Testis (tissue), 3 donors: Measurements from ENCODE around the gene ACSF2. TPM values are rescaled to one million over a fixed set of nuclear protein-coding genes. Genes with fewer than 3 reads are reported as not detected.

Experiments
- DNase-seq: peaks from one replicate; pipeline ENCODE4 v3.0.0-alpha.2; 2019
- H3K27ac ChIP-seq, 2 donors: fragments of 200-600 bp; sonication (generic); one replicate each; pipeline ENCODE4 v1.5.1; 2019
- H3K27me3 ChIP-seq: fragments of 200-600 bp; sonication (generic); one replicate; pipeline ENCODE4 v1.5.1; 2019
- H3K36me3 ChIP-seq: fragments of 200-600 bp; sonication (generic); one replicate; pipeline ENCODE4 v1.5.1; 2017; ENCODE audit warnings: low read depth; ENCODE audit errors: missing control alignments
- H3K4me1 ChIP-seq: fragments of 200-600 bp; sonication (generic); one replicate; pipeline ENCODE4 v1.5.1; 2019
- H3K4me3 ChIP-seq, 2 donors: fragments of 200-600 bp; sonication (generic); one replicate each; pipeline ENCODE4 v1.5.1; 2017 to 2019
- H3K9me3 ChIP-seq: fragments of 200-600 bp; sonication (generic); one replicate; pipeline ENCODE4 v1.5.1; 2017
- POLR2A ChIP-seq: fragments of 450-650 bp; IDR thresholded peaks from one replicate; pipeline ENCODE4 v1.6.1; 2017; ENCODE audit warnings: antibody characterized with exemption, mild to moderate bottlenecking, moderate library complexity
- WGBS, 2 donors: methylation state at CpG; one replicate each; pipeline ENCODE4 v1.1.5; 2018; 5-methylcytosine and 5-hydroxymethylcytosine counted together
- intact Hi-C: fragments of 100-400 bp; cut with DNase I; formaldehyde crosslinking; loops from one replicate; pipeline ENCODE4 v1.15.1; 2023; ENCODE audit warnings: low total_unique reads
- polyA plus RNA-seq: library from polyadenylated mRNA; stranded (reverse); fragments of 350-450 nt; fragmentation: Illumina TruSeq; extraction: RNeasy Lipid Tissue Mini Kit (QIAGEN cat#74804); gene quantifications from one replicate; pipeline ENCODE4 v1.2.3, GENCODE V29; 2014; ENCODE audit warnings: low read depth, low replicate concordance; ENCODE audit not compliant: insufficient read depth
- total RNA-seq, 2 donors: library from RNA; depleted of rRNA; stranded (reverse); fragments of >200 nt; gene quantifications; one replicate each; pipeline ENCODE4 v1.2.3, GENCODE V29; 2016
- TF ChIP-seq, protein P1 (sequence below), 3 experiments: fragments of 450-650 bp in 2 of 3; fragments of 200-600 bp in 1 of 3; sonication (generic) in 1 of 3; IDR thresholded peaks; one replicate each; pipeline ENCODE4 v1.5.1; 2016 to 2019; ENCODE audit warnings: antibody characterized with exemption in 3 of 3, mild to moderate bottlenecking in 2 of 3, moderate library complexity in 1 of 3

ACSF2 gene
- total and polyA plus RNA-seq, 3 donors from 2014 or later = 37.7 to 60.1 (median 39.4) TPM

GRCh38 chr17:50488880-50489279 lies 62.9 kb downstream of the ACSF2 start:
- DNase-seq = no peak
- Histone ChIP-seq H3K4me1 (no peaks in the 10 kb centered on the region), H3K4me3 (no peak overlapping the region), H3K9me3 (no peaks in the 10 kb centered on the region), H3K27me3 (no peaks in the 10 kb centered on the region), H3K36me3 (no peaks in the 10 kb centered on the region), H3K27ac (no peak overlapping the region)
- TF ChIP-seq, protein P1, sequence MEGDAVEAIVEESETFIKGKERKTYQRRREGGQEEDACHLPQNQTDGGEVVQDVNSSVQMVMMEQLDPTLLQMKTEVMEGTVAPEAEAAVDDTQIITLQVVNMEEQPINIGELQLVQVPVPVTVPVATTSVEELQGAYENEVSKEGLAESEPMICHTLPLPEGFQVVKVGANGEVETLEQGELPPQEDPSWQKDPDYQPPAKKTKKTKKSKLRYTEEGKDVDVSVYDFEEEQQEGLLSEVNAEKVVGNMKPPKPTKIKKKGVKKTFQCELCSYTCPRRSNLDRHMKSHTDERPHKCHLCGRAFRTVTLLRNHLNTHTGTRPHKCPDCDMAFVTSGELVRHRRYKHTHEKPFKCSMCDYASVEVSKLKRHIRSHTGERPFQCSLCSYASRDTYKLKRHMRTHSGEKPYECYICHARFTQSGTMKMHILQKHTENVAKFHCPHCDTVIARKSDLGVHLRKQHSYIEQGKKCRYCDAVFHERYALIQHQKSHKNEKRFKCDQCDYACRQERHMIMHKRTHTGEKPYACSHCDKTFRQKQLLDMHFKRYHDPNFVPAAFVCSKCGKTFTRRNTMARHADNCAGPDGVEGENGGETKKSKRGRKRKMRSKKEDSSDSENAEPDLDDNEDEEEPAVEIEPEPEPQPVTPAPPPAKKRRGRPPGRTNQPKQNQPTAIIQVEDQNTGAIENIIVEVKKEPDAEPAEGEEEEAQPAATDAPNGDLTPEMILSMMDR (IDR thresholded peaks at IDR 0.05) = no peak
- no peak for TF ChIP-seq POLR2A
- intact Hi-C loops = loop anchor here (10.0 kb wide), 1 partner anchor 136 kb away; no protein-coding TSS in a partner anchor
- WGBS, 2 donors = 77 to 94% methylated on average over 2 of the region's 2 CpGs

DNA sequence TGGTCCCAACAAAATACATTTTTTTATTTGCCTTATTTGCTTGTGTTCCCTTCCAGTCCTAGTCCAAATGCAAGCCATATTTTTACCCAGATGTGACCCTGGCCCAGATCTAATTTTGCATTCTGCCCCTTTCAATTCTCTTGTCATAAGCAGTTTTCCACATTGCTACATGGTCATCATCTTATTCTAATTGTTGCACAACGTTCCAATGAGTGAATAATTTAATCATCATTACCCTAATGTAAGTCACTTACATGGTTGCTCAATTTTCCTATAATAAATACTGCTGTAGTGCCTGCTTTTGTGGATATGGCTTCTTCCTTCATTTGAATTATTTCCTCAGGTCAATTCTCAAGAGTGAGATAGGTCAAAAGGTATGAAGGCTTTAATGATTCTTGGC lies 65.5 kb downstream of the ACSF2 start:
- WGBS, 2 donors = 52 to 70% methylated on average over 1 of the region's 1 CpG

GRCh38 chr17:50492214-50492613 lies 66.2 kb downstream of the ACSF2 start:
- Histone ChIP-seq H3K27ac (no peak overlapping the region), H3K27me3 (no peaks in the 10 kb centered on the region), H3K9me3 (no peaks in the 10 kb centered on the region), H3K4me1 (no peaks in the 10 kb centered on the region), H3K4me3 (no peak overlapping the region), H3K36me3 (no peaks in the 10 kb centered on the region)
- WGBS, 2 donors = 88 to 89% methylated on average over 8 of the region's 8 CpGs
- no peak for DNase-seq
- intact Hi-C loops = no loop called here
- no peak for TF ChIP-seq POLR2A
- TF ChIP-seq, protein P1 (IDR thresholded peaks at IDR 0.05) = no peak

More for the DNA sequence above, 65.5 kb downstream of the ACSF2 start:
- Histone ChIP-seq H3K27ac (no peak overlapping the region), H3K4me1 (no peaks in the 10 kb centered on the region), H3K27me3 (no peaks in the 10 kb centered on the region), H3K4me3 (no peak overlapping the region), H3K9me3 (no peaks in the 10 kb centered on the region), H3K36me3 (no peaks in the 10 kb centered on the region)
- TF ChIP-seq, protein P1 (IDR thresholded peaks at IDR 0.05) = no peak
- TF ChIP-seq POLR2A = no peak
- DNase-seq = no peak
- intact Hi-C loops = no loop called here

DNA sequence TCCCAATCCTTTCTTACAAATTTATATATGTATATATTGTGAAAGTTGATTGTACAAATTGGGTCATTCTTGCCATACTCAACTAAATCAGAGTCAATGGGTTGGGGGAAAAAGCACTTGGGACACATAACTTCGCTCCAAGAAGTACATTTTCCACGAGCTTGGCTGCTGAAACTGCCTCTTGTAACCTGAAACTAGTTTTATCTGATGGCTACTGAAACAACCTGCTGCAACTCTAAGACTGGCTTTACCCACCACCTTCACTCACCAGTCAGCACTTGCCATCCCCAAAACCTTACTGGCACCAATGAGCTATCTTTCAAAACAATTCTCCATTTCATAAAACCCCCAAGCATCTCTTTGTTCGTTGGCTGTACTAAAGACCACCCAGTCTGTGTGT lies 67.7 kb downstream of the ACSF2 start:
- Histone ChIP-seq H3K4me3 (no peak overlapping the region), H3K4me1 (no peaks in the 10 kb centered on the region), H3K9me3 (no peaks in the 10 kb centered on the region), H3K27ac (no peak overlapping the region), H3K27me3 (no peaks in the 10 kb centered on the region), H3K36me3 (no peaks in the 10 kb centered on the region)
- no peak for DNase-seq
- WGBS, 2 donors = 65% methylated on average over 3 of the region's 3 CpGs
- intact Hi-C loops = no loop called here
- TF ChIP-seq, protein P1 (IDR thresholded peaks at IDR 0.05) = no peak

DNA sequence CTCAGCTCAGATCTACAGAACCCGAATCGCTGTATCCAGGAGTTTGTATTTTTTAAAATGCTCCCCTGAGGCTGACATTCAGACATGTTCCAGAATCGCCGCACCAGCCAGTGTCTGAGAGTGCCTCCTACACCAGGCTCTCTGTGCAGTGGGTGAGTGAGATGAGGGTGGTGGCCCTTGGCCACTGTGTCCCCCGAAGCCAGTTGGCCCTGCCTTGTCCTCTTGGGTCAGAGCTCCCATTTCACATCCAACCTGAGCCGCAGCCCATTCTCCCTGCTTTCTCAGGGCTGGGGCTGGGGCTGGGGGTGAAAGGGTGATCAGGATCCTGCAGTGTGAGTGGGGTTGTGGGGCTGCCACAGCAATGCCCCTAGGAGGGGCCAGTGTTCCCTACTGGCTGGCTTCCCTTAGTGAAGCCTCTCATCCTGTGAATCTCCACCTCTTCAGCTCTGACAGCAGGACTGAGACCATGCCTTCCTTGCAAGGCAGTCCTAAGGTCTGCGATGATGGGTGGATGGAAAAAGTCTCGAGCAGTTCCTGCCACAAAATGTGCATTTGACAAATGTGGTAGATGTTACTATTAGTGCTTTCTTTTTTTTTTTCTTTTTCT lies 69.3 kb downstream of the ACSF2 start:
- 82 to 87% methylated on average over 8 of the region's 8 CpGs for WGBS, 2 donors
- no peaks in the 10 kb centered on the region for H3K9me3 ChIP-seq
- intact Hi-C loops = no loop called here
- no peaks in the 10 kb centered on the region for H3K4me1 ChIP-seq
- H3K27me3 ChIP-seq = no peaks in the 10 kb centered on the region
- H3K36me3 ChIP-seq = no peaks in the 10 kb centered on the region
- no peak overlapping the region for H3K4me3 ChIP-seq
- TF ChIP-seq POLR2A = no peak
- TF ChIP-seq, protein P1 (IDR thresholded peaks at IDR 0.05) = no peak
- H3K27ac ChIP-seq = no peak overlapping the region
- no peak for DNase-seq
